Stomach (tissue), 9 donors: ENCODE measurements around the gene COL4A4. TPM values are rescaled to one million over a fixed set of nuclear protein-coding genes. Genes with fewer than 3 reads are reported as not detected.
A peak's percentile ranks its signal among the peaks of the same experiment; 100 is the strongest.

Source experiments
- DNase-seq, 2 donors: peaks; one replicate each; pipeline versions ENCODE4 v3.0.0 to v3.0.0-alpha.2; 2013 to 2019
- H3K27ac ChIP-seq, 5 donors: fragments of 200-600 bp in 4 of 5; sonication (generic) in 4 of 5; one replicate each; pipeline ENCODE4 v1.5.1; 2013 to 2019; ENCODE audit warnings: mild to moderate bottlenecking in 1 of 5, moderate library complexity in 1 of 5
- H3K27me3 ChIP-seq, 3 donors: fragments of 200-600 bp; sonication (generic); one replicate each; pipeline ENCODE4 v1.5.1; 2017 to 2019; ENCODE audit warnings: mixed run types in 1 of 3
- H3K36me3 ChIP-seq, 4 donors: fragments of 200-600 bp; sonication (generic); 1 replicate in 3 of 4; 2 replicates in 1 of 4; pipeline ENCODE4 v1.5.1; 2016 to 2019
- H3K4me1 ChIP-seq, 4 donors: fragments of 200-600 bp; sonication (generic); one replicate each; pipeline ENCODE4 v1.5.1; 2016 to 2019
- H3K4me3 ChIP-seq, 4 donors: fragments of 200-600 bp; sonication (generic) in 3 of 4; one replicate each; pipeline ENCODE4 v1.5.1; 2016 to 2019; ENCODE audit warnings: mild to moderate bottlenecking in 1 of 4
- H3K9me3 ChIP-seq, 4 donors: fragments of 200-600 bp; sonication (generic); one replicate each; pipeline ENCODE4 v1.5.1; 2016 to 2019
- CTCF ChIP-seq, 7 experiments: fragments of 450-650 bp in 4 of 7; fragments of 200-600 bp in 3 of 7; sonication (generic) in 3 of 7; IDR thresholded peaks; one replicate each; pipeline ENCODE4 v1.5.1; 2016 to 2019; ENCODE audit warnings: antibody characterized with exemption in 7 of 7, control low read depth in 2 of 7, mild to moderate bottlenecking in 1 of 7
- EP300 ChIP-seq: sonication (generic); formaldehyde crosslinking; IDR thresholded peaks from one replicate; pipeline ENCODE4 v1.6.1; 2017; ENCODE audit warnings: antibody characterized with exemption
- POLR2A ChIP-seq, 4 donors: fragments of 450-650 bp; IDR thresholded peaks; one replicate each; pipeline ENCODE4 v1.6.1; 2016; ENCODE audit warnings: antibody characterized with exemption in 4 of 4, control low read depth in 2 of 4, mild to moderate bottlenecking in 1 of 4, moderate library complexity in 1 of 4
- POLR2AphosphoS5 ChIP-seq, 3 donors: sonication (generic); formaldehyde crosslinking; IDR thresholded peaks; one replicate each; pipeline ENCODE4 v1.6.1; 2016; ENCODE audit warnings: antibody characterized with exemption in 3 of 3
- WGBS, 5 donors: extraction: QIAGEN DNeasy Blood & Tissue Kit in 3 of 5; methylation state at CpG; one replicate each; pipeline versions ENCODE4 v1.1.5 to v1.1.7; 2013 to 2018; 5-methylcytosine and 5-hydroxymethylcytosine counted together
- intact Hi-C: fragments of 100-400 bp; cut with DNase I; formaldehyde crosslinking; loops from one replicate; pipeline ENCODE4 v1.15.1; 2023; ENCODE audit warnings: low total_unique reads
- polyA plus RNA-seq, 3 donors: library from polyadenylated mRNA; stranded (reverse); fragments of 200-250 nt; gene quantifications; one replicate each; pipeline ENCODE4 v1.2.3, GENCODE V29; 2013
- total RNA-seq, 5 donors: library from RNA; depleted of rRNA; stranded (reverse); fragments of >200 nt; gene quantifications; one replicate each; pipeline versions ENCODE4 v1.1.0 to v1.2.3, GENCODE V29; 2014 to 2016
- donor health status: healthy with polysubstance abuse.
- donor health status: Bipolar disorder and iron deficiency.
- donor health status: healthy.

COL4A4 gene
- total and polyA plus RNA-seq, 8 donors, result 0.15 to 7.6 (median 0.55) TPM; not detected in 1

GRCh38 chr2:226985583-226985946, 178.4 kb downstream of the COL4A4 start:
- Histone ChIP-seq H3K9me3 (no peaks in the 10 kb centered on the region), H3K36me3 (no peaks in the 10 kb centered on the region), H3K4me3 (no peak overlapping the region), H3K27ac (no peak overlapping the region), H3K27me3 (no peaks in the 10 kb centered on the region), H3K4me1 (peaks cover 0 to 14% (median 6%) of the 10 kb centered on the region in 4 donors)
- DNase-seq, result no peak
- no peak for TF ChIP-seq EP300
- no peak for TF ChIP-seq POLR2AphosphoS5 (IDR thresholded peaks at IDR 0.05)
- TF ChIP-seq CTCF (IDR thresholded peaks at IDR 0.05), result peak in 1 of 7 experiments; percentile 3
- intact Hi-C loops, result loop anchor here (10.0 kb wide), 2 partner anchors 1101 to 1311 kb away; no protein-coding TSS in a partner anchor
- 45 to 63% (median 48%) methylated on average over 5 of the region's 5 CpGs for WGBS, 5 donors

DNA sequence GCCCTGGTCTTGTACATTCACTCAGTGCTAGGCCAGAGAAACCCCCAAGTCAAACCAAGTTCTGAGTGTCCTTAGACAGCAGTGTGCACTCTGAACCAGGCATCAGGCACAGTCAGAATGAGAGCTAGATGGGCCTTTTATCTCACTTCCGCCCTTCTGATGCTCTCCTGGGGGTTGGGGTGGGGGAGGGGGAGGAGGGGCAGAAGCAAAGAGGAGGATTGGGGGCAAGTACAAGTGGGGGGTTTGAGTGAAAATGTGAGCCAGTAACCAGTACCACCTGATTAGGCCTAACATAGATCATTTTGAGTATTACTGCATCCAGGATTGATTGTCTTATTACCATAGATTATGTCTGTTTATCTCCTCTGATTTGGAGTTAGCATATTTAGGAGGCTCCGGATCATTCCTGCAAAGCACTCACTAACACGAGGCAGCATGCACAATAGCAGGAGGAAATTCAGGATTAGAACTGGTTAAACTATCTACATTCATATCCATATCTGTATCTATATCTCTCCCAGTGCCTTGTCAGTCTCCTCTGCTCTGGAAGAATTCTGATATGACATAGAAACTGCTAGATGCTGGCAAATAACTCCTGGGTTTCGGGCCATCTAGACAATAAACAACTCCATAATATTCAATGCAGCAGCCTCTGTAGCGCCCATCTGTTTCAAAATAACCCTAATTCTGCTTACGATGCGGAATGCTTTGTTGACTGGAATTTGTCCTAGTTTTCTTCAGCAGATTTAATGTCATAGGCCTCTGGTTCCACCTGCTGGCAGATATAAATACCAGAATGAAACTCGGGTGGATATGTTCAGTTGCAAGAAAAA, 179.0 kb downstream of the COL4A4 start:
- intact Hi-C loops, result loop anchor here (10.0 kb wide), 2 partner anchors 1100 to 1310 kb away; no protein-coding TSS in a partner anchor
- H3K9me3 ChIP-seq, result no peaks in the 10 kb centered on the region
- peak in 1 of 2 donors; percentile 90 for DNase-seq
- peak overlapping the region in 3 of 5 donors; percentile 3 to 40 (median 9) for H3K27ac ChIP-seq
- no peak overlapping the region for H3K4me3 ChIP-seq
- H3K27me3 ChIP-seq, result no peaks in the 10 kb centered on the region
- TF ChIP-seq POLR2AphosphoS5 (IDR thresholded peaks at IDR 0.05) (peak in 1 of 3 donors; percentile 30), CTCF (IDR thresholded peaks at IDR 0.05) (peak in 5 of 7 experiments; percentile 29 to 66 (median 48)), EP300 (no peak)
- H3K4me1 ChIP-seq, result peaks cover 0 to 14% (median 6%) of the 10 kb centered on the region in 4 donors
- no peaks in the 10 kb centered on the region for H3K36me3 ChIP-seq
- 22 to 34% (median 29%) methylated on average over 8 of the region's 8 CpGs for WGBS, 5 donors

DNA sequence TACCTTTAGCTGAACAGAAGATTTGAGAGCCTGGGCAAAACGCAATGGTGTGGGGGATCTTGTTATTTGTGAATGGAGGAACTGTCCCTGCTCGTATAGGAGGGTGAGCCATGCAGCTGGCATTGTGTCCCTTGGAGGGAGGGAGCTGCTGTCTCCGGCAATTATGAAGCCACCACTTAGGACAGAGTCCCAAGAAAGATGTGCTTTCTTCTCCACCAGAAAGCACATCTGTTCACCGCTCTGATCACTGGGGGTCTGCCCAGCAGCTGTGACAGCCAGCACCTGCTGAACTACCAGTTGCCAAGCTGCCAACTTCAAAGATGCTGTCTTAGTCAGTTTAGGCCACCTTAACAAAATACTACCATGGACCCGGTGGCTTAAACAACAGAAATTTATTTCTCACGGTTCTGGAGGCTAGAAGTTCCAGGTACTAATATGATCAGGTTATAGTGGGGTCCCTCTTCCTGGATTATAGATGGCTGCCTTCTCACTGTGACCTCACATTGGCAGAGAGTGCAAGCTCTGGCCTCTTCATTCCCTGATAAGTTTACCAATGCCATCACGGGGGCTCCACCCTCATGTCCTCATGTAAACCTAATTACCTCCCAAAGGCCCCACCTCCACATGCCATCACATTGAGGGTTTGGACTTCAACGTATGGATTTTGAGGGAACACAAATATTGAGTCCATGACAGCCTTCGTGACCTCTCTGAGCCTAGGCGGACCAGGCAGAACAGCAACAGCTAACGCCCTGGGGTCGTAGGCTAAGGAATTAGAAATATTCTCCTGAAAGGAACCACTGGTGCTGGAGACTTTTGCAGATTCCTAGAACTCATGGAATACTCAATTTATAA, 179.9 kb downstream of the COL4A4 start:
- Histone ChIP-seq H3K4me1 (peaks cover 0 to 14% (median 6%) of the 10 kb centered on the region in 4 donors), H3K27me3 (no peaks in the 10 kb centered on the region), H3K27ac (peak overlapping the region in 2 of 5 donors; percentile 3 to 40), H3K36me3 (no peaks in the 10 kb centered on the region), H3K9me3 (no peaks in the 10 kb centered on the region), H3K4me3 (no peak overlapping the region)
- 78 to 84% (median 81%) methylated on average over 12 of the region's 12 CpGs for WGBS, 5 donors
- no peak for DNase-seq
- intact Hi-C loops, result loop anchor here (10.0 kb wide), 2 partner anchors 1099 to 1309 kb away; no protein-coding TSS in a partner anchor
- TF ChIP-seq CTCF (IDR thresholded peaks at IDR 0.05) (no peak), POLR2A (IDR thresholded peaks at IDR 0.05) (no peak), EP300 (no peak)

DNA sequence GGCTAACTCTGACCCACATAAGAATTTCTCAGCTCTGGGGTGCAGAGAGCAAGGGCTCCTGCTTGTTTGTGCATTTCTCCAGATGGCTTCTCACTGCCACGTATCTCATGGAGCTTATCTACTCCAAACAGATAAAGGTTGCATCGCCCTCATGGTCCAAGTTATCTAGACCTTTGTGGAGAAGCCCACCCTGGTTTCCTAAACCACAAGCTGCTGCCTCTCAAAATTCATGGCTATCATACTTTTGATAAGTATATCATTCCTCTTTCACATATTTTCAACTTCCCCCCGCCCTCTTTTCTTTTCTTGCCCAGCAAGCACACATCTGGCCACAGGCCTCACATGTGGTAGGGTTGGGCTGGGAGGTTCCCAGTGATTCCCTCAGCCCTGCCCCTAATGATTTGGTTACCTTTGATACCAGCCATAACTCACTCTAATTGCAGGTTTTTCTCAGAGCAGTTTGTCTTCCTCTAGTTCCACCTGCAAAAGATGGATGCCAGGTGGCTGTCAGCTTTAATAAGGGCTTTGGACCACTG, 182.1 kb downstream of the COL4A4 start:
- Histone ChIP-seq H3K4me3 (no peak overlapping the region), H3K27me3 (no peaks in the 10 kb centered on the region), H3K27ac (no peak overlapping the region), H3K4me1 (peaks cover 0 to 14% (median 6%) of the 10 kb centered on the region in 4 donors), H3K9me3 (no peaks in the 10 kb centered on the region), H3K36me3 (no peaks in the 10 kb centered on the region)
- intact Hi-C loops, result loop anchor here (10.0 kb wide), 2 partner anchors 1097 to 1307 kb away; no protein-coding TSS in a partner anchor
- TF ChIP-seq CTCF (IDR thresholded peaks at IDR 0.05) (no peak), POLR2AphosphoS5 (IDR thresholded peaks at IDR 0.05) (no peak), POLR2A (IDR thresholded peaks at IDR 0.05) (no peak), EP300 (no peak)
- WGBS, 5 donors, result 32 to 54% (median 41%) methylated on average over 3 of the region's 3 CpGs
- DNase-seq, result peak in 1 of 2 donors; percentile 53
